KMS-11 (cell line): ENCODE results near the gene RBCK1.

Experiments
- H2AFZ ChIP-seq: fragments of 200-600 bp; sonication (generic); 2 replicates; pipeline ENCODE4 v1.6.1; 2016; ENCODE audit warnings: antibody characterized with exemption, mixed run types, low read depth
- H3K27ac ChIP-seq: fragments of 200-600 bp; sonication (generic); 2 replicates; pipeline ENCODE4 v1.6.1; 2016; ENCODE audit warnings: mild to moderate bottlenecking, mixed run types
- H3K27me3 ChIP-seq: fragments of 200-600 bp; sonication (generic); 2 replicates; pipeline ENCODE4 v1.6.1; 2017; ENCODE audit warnings: mild to moderate bottlenecking, low read depth, mixed run types, moderate library complexity; ENCODE audit not compliant: insufficient read depth
- H3K36me3 ChIP-seq: fragments of 200-600 bp; sonication (generic); 2 replicates; pipeline ENCODE4 v1.6.1; 2017; ENCODE audit warnings: mild to moderate bottlenecking, mixed run types; ENCODE audit not compliant: insufficient read depth
- H3K4me1 ChIP-seq: fragments of 200-600 bp; sonication (generic); 2 replicates; pipeline ENCODE4 v1.6.1; 2016; ENCODE audit warnings: mild to moderate bottlenecking, low read depth, mixed run types; ENCODE audit not compliant: poor library complexity, severe bottlenecking
- H3K4me2 ChIP-seq: fragments of 200-600 bp; sonication (generic); 2 replicates; pipeline ENCODE4 v1.7.0; 2016; ENCODE audit warnings: mild to moderate bottlenecking, mixed run types
- H3K4me3 ChIP-seq: fragments of 200-600 bp; sonication (generic); IDR thresholded peaks from 2 replicates; pipeline ENCODE4 v1.6.1; 2017; ENCODE audit warnings: low read depth, low read length, mixed read lengths; ENCODE audit not compliant: insufficient read depth
- H3K79me2 ChIP-seq: fragments of 200-600 bp; sonication (generic); 2 replicates; pipeline ENCODE4 v1.6.1; 2016; ENCODE audit warnings: low read depth, mixed run types; ENCODE audit not compliant: insufficient read depth
- H3K9ac ChIP-seq: fragments of 200-600 bp; sonication (generic); 2 replicates; pipeline ENCODE4 v1.6.1; 2016; ENCODE audit warnings: mild to moderate bottlenecking, mixed run types
- H4K20me1 ChIP-seq: fragments of 200-600 bp; sonication (generic); 2 replicates; pipeline ENCODE4 v1.6.1; 2016; ENCODE audit warnings: mild to moderate bottlenecking, mixed run types; ENCODE audit not compliant: insufficient read depth
- CTCF ChIP-seq: fragments of 200-600 bp; sonication (generic); conservative IDR thresholded peaks from 2 replicates; pipeline ENCODE4 v1.6.1; 2017; ENCODE audit warnings: low read depth, mild to moderate bottlenecking, antibody characterized with exemption, low read length, moderate library complexity, mixed read lengths

RBCK1 gene

GRCh38 chr20:427401-427800, 19.3 kb downstream of the RBCK1 start:
- no peak overlapping the region for H3K27ac ChIP-seq
- H3K27me3 ChIP-seq: no peaks in the 10 kb centered on the region
- no peaks in the 10 kb centered on the region for H3K36me3 ChIP-seq
- no peaks in the 10 kb centered on the region for H4K20me1 ChIP-seq
- H3K4me1 ChIP-seq: peaks cover 6% of the 10 kb centered on the region
- no peak overlapping the region for H3K4me2 ChIP-seq
- no peak overlapping the region for H3K4me3 ChIP-seq
- TF ChIP-seq CTCF: no peak
- H2AFZ ChIP-seq: no peak overlapping the region
- no peaks in the 10 kb centered on the region for H3K79me2 ChIP-seq
- no peak overlapping the region for H3K9ac ChIP-seq

- Histone ChIP-seq H3K4me1 (peaks cover 6% of the 10 kb centered on the region), H4K20me1 (no peaks in the 10 kb centered on the region), H3K79me2 (no peaks in the 10 kb centered on the region), H3K9ac (no peak overlapping the region), H3K36me3 (no peaks in the 10 kb centered on the region), H2AFZ (no peak overlapping the region), H3K4me2 (no peak overlapping the region), H3K4me3 (no peak overlapping the region), H3K27ac (no peak overlapping the region), H3K27me3 (no peaks in the 10 kb centered on the region)
- TF ChIP-seq CTCF: no peak
Measured at GRCh38 chr20:427849-428657, 20.0 kb downstream of the RBCK1 start.

- H3K4me1 ChIP-seq: peaks cover 6% of the 10 kb centered on the region
- no peak overlapping the region for H3K9ac ChIP-seq
- H3K27me3 ChIP-seq: no peaks in the 10 kb centered on the region
- H4K20me1 ChIP-seq: no peaks in the 10 kb centered on the region
- H3K4me2 ChIP-seq: no peak overlapping the region
- H2AFZ ChIP-seq: no peak overlapping the region
- no peaks in the 10 kb centered on the region for H3K79me2 ChIP-seq
- H3K27ac ChIP-seq: no peak overlapping the region
- no peak overlapping the region for H3K4me3 ChIP-seq
- TF ChIP-seq CTCF: no peak
- H3K36me3 ChIP-seq: no peaks in the 10 kb centered on the region
Measured at GRCh38 chr20:428658-429200, 20.6 kb downstream of the RBCK1 start.

- Histone ChIP-seq H3K4me2 (no peak overlapping the region), H3K36me3 (0 out of 2 replicates have a peak, but pooled peaks cover 2% of the 10 kb centered on the region), H3K4me3 (no peak overlapping the region), H3K27ac (no peak overlapping the region), H3K9ac (no peak overlapping the region), H3K27me3 (no peaks in the 10 kb centered on the region), H3K4me1 (peaks cover 6% of the 10 kb centered on the region), H3K79me2 (no peaks in the 10 kb centered on the region), H2AFZ (no peak overlapping the region), H4K20me1 (no peaks in the 10 kb centered on the region)
- TF ChIP-seq CTCF: no peak
Measured at GRCh38 chr20:430091-430999, 22.2 kb downstream of the RBCK1 start.
